Measurements from ENCODE around the gene JAK1.
A peak's percentile ranks its signal among the peaks of the same experiment; 100 is the strongest.

JAK1 gene

GRCh38 chr1:64979358-64979757, 13.0 kb upstream of the JAK1 start:
- no peak for DNase-seq

GRCh38 chr1:64976361-64976760, 10.0 kb upstream of the JAK1 start:
- no peak for DNase-seq

DNA sequence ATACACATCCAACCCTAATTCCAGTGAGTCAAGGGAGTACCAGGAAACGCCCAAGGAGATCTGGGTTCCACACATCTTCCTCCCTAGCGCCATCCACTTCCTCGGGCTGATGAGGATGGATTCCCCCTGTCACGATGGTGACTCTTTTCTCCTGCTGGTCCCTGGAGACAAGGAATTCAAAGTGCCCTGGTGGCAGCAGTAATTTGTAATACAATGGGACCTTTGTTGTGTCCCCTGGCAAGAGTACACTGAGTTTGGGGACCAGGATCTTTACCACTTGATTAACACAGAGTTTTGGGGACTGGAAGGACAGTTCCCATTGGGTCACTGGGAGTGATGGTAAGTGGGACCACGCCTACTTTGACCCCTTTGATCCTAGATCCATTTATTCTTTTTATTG, 9.4 kb upstream of the JAK1 start:
- DNase-seq = no peak

DNA sequence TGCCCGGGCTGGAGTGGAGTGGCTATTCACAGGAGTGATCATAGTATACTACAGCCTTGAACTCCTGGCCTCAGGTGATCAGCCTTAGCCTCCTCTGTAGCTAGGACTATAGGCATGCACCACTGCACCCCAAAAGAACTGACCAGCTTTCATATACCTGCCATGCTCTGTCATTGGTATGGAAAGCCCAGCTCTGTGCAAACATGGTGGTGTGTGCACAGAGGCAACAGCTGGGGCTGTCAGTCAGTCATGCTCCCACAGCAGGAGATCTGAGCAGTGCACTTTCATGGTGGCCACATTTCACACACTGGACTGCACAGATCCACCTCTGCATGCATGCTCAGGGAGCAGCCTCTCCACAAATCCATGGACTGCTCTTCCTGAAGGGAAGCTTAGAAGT, 8.8 kb upstream of the JAK1 start:
- DNase-seq = no peak

DNA sequence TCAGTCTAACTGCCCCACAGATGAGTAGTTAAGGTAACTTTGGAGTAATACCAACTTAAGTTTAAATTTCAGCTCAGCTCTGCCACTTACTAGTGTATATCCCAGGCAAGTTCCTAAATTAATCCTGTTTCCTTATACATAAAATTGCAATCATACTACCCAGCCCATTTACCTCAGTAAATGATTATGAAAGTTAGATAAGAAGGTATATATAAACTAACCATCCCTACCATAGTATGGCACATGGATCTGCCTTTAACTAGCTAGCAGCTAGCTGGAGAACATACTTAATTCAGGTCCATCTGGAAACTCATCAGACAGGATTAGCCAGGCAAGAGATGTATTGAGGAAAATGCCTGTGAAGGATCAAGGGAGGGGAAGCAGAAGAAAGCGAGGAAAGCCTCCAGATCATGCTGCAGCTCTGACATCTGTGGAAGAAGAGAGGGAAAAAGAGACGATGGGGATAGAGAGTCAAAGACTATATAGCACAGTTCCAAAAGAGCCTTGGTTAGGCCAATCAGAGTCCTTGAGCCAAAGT, 8.0 kb upstream of the JAK1 start:
- DNase-seq = no peak

DNA sequence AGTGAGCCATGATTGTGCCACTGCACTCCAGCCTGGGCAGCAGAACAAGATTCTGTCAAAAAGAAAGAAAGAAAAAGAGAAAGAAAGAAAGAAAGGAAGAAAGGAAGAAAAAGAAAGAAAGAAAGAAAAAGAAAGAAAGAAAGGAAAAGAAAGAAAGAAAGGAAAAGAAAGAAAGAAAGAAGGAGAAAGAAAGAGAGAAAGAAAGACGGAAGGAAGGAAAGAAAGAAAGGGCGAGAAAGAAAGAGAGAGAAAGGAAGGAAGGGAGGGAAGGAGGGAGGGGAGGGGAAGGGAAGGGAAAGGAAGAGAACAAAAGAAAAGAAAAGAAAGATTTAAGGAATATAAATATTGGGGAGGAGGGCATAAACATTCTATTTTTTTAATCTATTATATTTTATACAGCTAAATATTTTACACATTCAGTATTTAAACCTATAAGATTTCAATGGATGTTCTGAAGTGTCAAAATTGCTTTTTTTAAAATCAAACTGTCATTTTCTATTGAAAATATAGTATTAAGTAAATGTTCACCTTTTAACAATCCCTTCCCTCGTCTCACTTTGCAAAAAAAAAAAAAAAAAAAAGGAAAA, 6.8 kb upstream of the JAK1 start:
- no peak for DNase-seq

GRCh38 chr1:64969305-64970046, 3.1 kb upstream of the JAK1 start:
- peak; percentile 13 for DNase-seq

DNA sequence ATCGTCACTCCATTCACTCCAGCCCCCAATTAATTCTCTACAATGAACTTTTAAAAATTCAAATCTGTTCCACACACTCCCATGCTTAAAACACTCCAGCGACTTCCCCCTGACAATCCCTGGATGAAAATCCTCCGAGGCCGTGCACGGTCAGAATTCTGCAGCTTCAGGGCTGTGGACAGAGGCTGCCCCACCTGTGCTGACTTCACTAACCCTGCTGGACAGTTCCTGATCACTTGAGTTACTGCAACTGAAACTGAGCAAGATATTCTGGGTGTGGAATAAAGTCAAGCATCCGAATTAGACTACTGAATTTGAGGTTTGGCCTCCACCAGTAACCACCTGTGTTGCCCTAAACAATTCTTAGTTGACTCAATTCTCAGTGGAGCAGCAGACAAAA, 1.0 kb upstream of the JAK1 start:
- DNase-seq = no peak

GRCh38 chr1:64965366-64966157, 787 bp downstream of the JAK1 start:
- peak; percentile 75 for DNase-seq

DNA sequence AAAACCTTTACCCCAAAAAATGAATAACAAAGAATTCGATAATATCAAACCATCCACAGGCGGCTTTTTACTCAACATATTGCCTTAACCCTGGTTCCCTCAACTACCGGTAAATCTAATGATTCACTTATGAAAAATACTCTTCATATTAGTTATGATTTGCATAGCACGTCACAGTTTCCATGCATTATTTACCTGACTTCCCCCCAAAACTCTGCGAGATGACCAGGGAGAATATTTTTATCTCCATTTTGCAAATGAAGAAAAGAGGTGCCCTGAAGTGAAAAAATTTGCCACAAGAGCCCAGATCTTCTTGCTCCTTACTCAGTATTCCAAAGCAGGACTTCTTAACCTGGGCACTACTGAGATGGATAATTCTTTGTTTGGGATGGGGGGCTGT, 2.9 kb downstream of the JAK1 start:
- no peak for DNase-seq

DNA sequence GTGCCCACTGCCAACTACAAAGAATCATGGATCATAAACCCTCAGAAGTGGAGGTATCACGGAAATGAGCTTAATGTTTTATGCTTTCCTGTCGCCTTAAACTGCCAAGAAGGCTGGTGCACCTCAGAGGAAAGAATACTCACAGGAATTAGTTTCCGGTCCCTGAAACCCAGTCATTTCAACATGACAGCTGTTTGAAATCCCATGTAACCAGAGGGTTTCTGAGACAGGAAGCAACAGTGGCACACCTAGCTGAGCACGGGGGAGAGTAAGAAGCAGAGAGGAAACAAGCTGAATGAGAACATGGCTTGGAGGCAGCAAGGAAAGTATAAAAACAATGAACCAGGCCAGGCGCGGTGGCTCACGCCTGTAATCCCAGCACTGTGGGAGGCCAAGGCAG, 3.9 kb downstream of the JAK1 start:
- no peak for DNase-seq

- no peak for DNase-seq
Measured at GRCh38 chr1:64961923-64962322, 4.4 kb downstream of the JAK1 start.

- DNase-seq = no peak
Measured at GRCh38 chr1:64960731-64961130, 5.6 kb downstream of the JAK1 start.

DNA sequence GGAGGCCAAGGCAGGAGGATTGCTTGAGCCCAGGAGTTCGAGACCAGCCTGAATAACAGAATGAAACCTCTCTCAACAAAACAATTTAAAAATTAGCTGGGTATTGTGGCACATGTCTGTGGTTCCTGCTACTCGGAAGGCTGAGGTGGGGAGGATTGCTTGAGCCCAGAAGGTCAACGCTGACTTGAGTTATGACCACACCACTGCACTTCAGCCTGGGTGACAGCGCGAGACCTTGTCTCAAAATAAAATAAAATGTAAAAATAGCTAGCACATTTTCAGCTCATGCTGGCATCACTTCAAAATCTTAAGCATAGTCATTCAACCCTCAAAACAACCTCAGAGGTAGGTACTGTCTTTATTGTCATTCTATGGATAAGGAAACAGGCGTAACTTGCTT, 6.4 kb downstream of the JAK1 start:
- no peak for DNase-seq

DNA sequence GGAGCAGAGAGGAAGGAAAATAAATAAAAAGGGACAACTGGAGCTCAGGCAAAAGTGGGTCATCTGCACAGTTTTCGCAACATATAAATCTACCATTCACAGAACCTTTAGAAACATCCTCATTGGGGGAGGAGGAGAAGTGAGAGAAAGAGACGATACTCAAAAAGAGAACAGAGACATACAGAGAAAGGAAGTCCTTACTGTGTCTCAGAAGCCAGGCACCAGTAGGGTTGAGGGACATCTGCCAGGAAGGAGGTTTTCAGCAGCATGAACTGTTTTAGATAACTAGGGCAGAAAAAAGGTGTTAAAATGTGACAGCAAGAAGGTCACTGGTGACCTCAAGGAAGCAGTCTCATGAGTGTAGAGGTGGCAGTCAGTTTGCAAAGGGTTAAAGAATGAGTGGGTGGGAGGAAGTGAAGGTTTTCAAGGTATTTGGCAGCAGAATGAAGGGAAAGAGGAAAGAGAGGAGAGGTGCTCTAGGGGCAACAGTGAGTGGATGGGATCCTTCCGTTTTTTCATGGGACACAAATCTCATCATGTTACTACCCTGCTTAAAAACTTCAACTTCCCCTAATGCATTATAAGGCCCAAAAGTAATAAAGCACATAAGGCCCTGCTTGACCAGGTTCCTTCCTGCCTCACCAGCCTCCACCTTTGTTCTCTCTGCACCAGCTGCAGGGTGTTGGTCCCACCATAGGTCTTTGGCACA, 9.5 kb downstream of the JAK1 start:
- DNase-seq = no peak

GRCh38 chr1:64956010-64956640, 10.2 kb downstream of the JAK1 start:
- DNase-seq = no peak

- no peak for DNase-seq
Measured at GRCh38 chr1:64955097-64956009, 11.0 kb downstream of the JAK1 start.

- DNase-seq = no peak
Measured at GRCh38 chr1:64953241-64953640, 13.1 kb downstream of the JAK1 start.

DNA sequence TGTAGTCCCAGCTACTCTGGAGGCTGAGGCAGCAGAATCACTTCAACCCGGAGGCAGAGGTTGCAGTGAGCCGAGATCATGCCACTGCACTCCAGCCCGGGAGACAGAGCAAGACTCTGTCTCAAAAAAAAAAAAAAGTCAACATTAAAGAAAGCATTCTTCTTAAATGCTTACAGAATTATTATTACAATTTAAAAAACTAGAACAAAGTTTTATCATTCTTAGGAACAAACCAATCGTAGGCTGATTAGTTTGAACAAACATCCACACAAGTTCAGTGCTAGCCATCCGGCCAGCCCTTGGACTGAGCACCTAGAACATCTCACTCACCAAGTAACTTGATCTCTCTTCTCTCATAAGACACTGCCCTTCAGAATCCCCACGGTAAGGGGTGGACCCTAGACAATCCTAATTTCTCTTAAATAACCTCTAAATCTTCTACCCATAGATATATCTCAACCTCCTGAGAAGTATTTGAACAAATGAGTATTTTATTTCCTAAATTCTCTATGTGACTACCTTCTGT, 16.0 kb downstream of the JAK1 start:
- no peak for DNase-seq

DNA sequence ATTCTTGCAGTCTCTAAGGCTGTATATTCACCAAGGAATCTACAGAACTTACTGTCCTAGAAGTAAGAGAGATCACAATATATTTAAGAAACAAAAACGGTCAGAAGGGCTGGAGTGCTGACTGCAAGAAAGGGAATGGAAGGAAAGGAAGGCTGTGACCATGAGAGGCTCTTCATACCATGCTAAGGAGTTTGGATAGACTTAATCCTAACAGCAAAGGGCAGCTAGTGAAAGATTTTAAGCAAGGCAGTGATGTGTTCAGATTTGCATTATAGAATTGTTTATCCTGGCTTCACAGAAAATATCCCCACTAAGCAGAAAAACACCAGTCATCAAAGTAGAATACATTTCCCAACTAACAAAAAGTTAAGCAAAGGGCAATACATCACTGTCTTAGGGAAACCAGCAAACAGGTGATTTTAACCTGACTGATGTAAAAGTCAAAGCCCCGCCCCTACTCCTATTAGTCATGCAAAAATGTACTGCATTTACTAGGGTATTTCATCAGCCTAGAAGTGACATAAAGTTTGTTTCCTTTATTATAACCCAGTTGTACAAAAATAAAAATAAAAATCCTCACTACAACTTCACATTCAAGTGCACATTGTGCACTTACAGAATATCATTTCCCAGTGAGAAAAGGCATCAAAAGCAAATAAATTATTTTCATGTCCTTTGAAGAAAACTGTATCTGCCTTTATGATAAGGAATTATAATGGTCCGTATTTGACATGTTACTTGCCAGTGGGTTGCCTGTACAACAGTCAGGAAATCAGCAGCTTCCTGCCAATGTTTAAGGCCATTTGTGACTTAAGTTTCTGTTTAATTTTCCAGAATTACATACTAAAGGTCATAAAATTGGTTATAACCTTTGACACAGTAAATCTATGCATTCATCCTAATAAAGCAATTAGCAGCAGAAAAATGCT, 17.2 kb downstream of the JAK1 start:
- no peak for DNase-seq
